ENCODE measurements around the gene CPT1B. TPM values are rescaled to one million over a fixed set of nuclear protein-coding genes. Genes with fewer than 3 reads are reported as not detected.

CPT1B gene
- polyA plus RNA-seq, 1 donor from 2014 or later, result 72.4 TPM

- Histone ChIP-seq H3K4me2 (ENCODE audit: low read length) (peak overlapping the region; percentile 73), H2AFZ (ENCODE audit: low read depth, low read length) (no peak overlapping the region), H3K27me3 (ENCODE audit: insufficient read depth, low read depth, low read length) (peaks cover 28% of the 10 kb centered on the region), H3K9me2 (ENCODE audit: insufficient read depth, low read length) (no peaks in the 10 kb centered on the region), H4K20me1 (ENCODE audit: insufficient read depth) (no peaks in the 10 kb centered on the region), H3K36me3 (ENCODE audit: insufficient read depth, low read length) (no peaks in the 10 kb centered on the region), H3K4me3 (ENCODE audit: low read length) (peak overlapping the region; percentile 95), H3K27ac (ENCODE audit: low read length) (peak overlapping the region; percentile 75), H3F3A (ENCODE audit: insufficient read depth, low read length, poor library complexity, severe bottlenecking) (no peaks in the 10 kb centered on the region), H3K79me2 (replicated peaks; ENCODE audit: insufficient read depth, low read length) (no peaks in the 10 kb centered on the region), H3K9ac (ENCODE audit: low read length) (peak overlapping the region; percentile 81), H3K9me3 (ENCODE audit: low read length) (no peaks in the 10 kb centered on the region)
- TF ChIP-seq EZH2 (IDR thresholded peaks at IDR 0.05; ENCODE audit: borderline replicate concordance, insufficient read depth, low read length, poor library complexity, severe bottlenecking) (no peak), EP300 (conservative IDR thresholded peaks at IDR 0.05; ENCODE audit: poor library complexity, severe bottlenecking) (no peak), RAD21 (conservative IDR thresholded peaks at IDR 0.05) (no peak), CTCF (IDR thresholded peaks at IDR 0.05; ENCODE audit: poor library complexity, severe bottlenecking) (no peak), MXI1 (conservative IDR thresholded peaks at IDR 0.05; ENCODE audit: poor library complexity, severe bottlenecking) (no peak), POLR2AphosphoS5 (IDR thresholded peaks at IDR 0.05) (no peak), REST (IDR thresholded peaks at IDR 0.05; ENCODE audit: borderline replicate concordance) (no peak), TAF1 (IDR thresholded peaks at IDR 0.05; ENCODE audit: low read depth) (no peak), SMC3 (conservative IDR thresholded peaks at IDR 0.05; ENCODE audit: poor library complexity) (no peak)
These were observed 51.1 kb downstream of the CPT1B start for GRCh38 chr22:50526834-50527801.

- Histone ChIP-seq H3K79me2 (replicated peaks; ENCODE audit: insufficient read depth, low read length) (no peaks in the 10 kb centered on the region), H4K20me1 (ENCODE audit: insufficient read depth) (no peaks in the 10 kb centered on the region), H3K9me2 (ENCODE audit: insufficient read depth, low read length) (no peaks in the 10 kb centered on the region), H3F3A (ENCODE audit: insufficient read depth, low read length, poor library complexity, severe bottlenecking) (no peaks in the 10 kb centered on the region), H3K9me3 (ENCODE audit: low read length) (no peaks in the 10 kb centered on the region), H3K4me3 (ENCODE audit: low read length) (peak overlapping the region; percentile 95), H3K27ac (ENCODE audit: low read length) (peak overlapping the region; percentile 75), H3K36me3 (ENCODE audit: insufficient read depth, low read length) (no peaks in the 10 kb centered on the region), H3K4me2 (ENCODE audit: low read length) (peak overlapping the region; percentile 73), H3K27me3 (ENCODE audit: insufficient read depth, low read depth, low read length) (peaks cover 19% of the 10 kb centered on the region), H3K9ac (ENCODE audit: low read length) (peak overlapping the region; percentile 81), H2AFZ (ENCODE audit: low read depth, low read length) (no peak overlapping the region)
- TF ChIP-seq EZH2 (IDR thresholded peaks at IDR 0.05; ENCODE audit: borderline replicate concordance, insufficient read depth, low read length, poor library complexity, severe bottlenecking) (no peak), MXI1 (conservative IDR thresholded peaks at IDR 0.05; ENCODE audit: poor library complexity, severe bottlenecking) (no peak), CTCF (IDR thresholded peaks at IDR 0.05; ENCODE audit: poor library complexity, severe bottlenecking) (peak; percentile 75), TAF1 (IDR thresholded peaks at IDR 0.05; ENCODE audit: low read depth) (peak; percentile 1), POLR2AphosphoS5 (IDR thresholded peaks at IDR 0.05) (peak; percentile 16), SMC3 (conservative IDR thresholded peaks at IDR 0.05; ENCODE audit: poor library complexity) (peak; percentile 56), RAD21 (conservative IDR thresholded peaks at IDR 0.05) (peak; percentile 42)
These were observed 52.0 kb downstream of the CPT1B start for GRCh38 chr22:50526108-50526833.

Data from neural cell (in vitro differentiated cells).